ENCODE results near the gene RAMACL.

GRCh38 chr6:166599205-166599604 lies 12.7 kb upstream of the RAMACL start:
- TF ChIP-seq POLR2A (IDR thresholded peaks at IDR 0.05; ENCODE audit: low read depth, low read length) (no peak), POLR2AphosphoS5 (IDR thresholded peaks at IDR 0.05; ENCODE audit: low read depth, low read length) (no peak)
